GM10266 (cell line): ENCODE measurements around the gene BOLA1.

Experiments
- DNase-seq: peaks from one replicate; pipeline ENCODE4 v3.0.0; 2012; ENCODE audit errors: extremely low spot score
- TF ChIP-seq, protein P1 (sequence below): IDR thresholded peaks from 2 replicates; pipeline ENCODE4 v1.5.1; 2012; ENCODE audit warnings: mild to moderate bottlenecking, low read depth; ENCODE audit not compliant: control insufficient read depth, insufficient read depth; ENCODE audit errors: missing control alignments

Gene BOLA1

GRCh38 chr1:149914545-149914944 lies 15.2 kb downstream of the BOLA1 start:
- TF ChIP-seq, protein P1, sequence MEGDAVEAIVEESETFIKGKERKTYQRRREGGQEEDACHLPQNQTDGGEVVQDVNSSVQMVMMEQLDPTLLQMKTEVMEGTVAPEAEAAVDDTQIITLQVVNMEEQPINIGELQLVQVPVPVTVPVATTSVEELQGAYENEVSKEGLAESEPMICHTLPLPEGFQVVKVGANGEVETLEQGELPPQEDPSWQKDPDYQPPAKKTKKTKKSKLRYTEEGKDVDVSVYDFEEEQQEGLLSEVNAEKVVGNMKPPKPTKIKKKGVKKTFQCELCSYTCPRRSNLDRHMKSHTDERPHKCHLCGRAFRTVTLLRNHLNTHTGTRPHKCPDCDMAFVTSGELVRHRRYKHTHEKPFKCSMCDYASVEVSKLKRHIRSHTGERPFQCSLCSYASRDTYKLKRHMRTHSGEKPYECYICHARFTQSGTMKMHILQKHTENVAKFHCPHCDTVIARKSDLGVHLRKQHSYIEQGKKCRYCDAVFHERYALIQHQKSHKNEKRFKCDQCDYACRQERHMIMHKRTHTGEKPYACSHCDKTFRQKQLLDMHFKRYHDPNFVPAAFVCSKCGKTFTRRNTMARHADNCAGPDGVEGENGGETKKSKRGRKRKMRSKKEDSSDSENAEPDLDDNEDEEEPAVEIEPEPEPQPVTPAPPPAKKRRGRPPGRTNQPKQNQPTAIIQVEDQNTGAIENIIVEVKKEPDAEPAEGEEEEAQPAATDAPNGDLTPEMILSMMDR: no peak
- no peak for DNase-seq

DNA sequence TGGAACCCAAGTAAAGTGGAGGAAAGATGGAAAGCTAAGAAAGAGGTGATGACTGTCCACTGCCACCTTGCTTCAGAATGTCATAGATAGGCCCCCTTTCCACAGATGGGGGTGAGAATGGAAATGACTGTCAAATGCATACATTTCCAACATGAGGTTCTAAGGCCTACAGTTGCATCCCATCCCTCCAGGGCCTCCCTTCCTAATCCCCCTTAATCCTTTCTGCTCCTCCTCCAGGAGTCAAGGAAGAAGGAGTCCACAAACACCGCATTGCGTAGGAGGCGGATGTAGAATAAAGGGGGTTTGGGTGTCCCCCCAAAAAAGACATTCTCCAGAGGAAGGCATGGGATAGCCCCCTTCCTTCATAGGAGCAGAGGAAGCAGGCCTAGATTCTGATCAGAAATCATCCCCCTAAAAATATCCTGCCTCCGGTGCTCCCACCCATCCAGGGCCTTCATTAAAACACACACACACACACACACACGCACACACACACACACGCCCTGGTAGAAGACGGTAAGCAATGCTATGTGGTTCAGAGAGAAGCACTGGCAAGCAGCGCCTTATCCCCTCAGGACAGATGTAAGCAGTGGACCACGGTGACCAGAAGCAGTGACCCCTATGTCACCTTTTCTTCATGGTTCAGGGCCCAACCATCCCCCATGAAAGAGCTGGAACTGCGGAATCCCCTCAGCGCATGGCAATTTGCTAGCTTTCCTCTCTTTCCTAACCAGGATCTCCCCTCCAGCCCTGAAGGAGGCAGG lies 16.2 kb downstream of the BOLA1 start:
- DNase-seq: no peak
- TF ChIP-seq, protein P1: no peak

- no peak for DNase-seq
- TF ChIP-seq, protein P1: no peak
Observed at GRCh38 chr1:149916193-149916897, 17.0 kb downstream of the BOLA1 start.

DNA sequence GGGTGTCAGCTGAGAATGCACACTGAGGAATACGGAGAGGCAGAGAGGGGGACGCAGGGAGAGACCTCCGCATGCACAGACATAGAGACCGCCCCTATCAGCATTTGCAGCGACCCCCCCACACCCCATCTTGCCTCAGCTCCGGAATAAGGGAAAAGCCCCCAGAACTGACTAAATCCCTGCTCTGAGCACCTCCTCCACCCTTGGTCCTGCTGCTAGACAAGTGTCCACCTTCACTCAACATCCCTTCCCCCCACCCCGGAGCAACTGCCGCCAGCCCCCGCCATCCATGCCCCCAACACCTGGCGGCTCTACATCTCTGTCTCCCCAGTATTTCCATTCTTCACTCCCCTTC lies 17.5 kb downstream of the BOLA1 start:
- TF ChIP-seq, protein P1: no peak
- no peak for DNase-seq

DNA sequence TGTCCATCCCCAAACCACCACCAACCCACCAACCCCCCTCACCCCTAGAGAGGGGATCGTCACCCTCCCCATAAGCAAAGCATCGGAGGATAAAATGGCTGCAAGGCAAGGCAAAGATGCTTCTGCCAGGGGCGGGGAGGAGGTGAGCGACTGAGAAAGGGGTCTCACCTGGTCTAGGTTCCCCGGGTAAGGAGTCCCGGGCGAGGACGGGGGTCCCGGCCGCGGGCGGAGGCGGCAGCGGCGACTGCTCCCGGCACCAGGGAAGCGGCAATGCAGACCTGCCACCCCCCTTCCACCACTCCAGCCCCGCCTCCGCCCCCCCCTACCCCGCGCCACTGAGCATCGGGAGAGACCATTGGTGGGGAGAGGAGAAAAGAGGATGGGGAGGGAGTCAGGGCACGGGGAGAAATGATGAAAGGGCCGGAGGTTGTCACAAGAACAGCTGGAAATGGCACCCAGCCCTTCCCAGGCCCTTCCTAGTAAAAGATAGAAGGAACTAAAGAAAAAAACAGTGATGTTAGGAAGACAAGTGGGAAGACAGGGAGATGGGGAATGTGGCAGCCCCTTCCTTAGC lies 18.3 kb downstream of the BOLA1 start, which contains the start of gene SV2A:
TSS of gene SV2A (minus strand) at position 274 of the 574 bp plus-strand sequence. CDS start 4,004 bp downstream, outside the sequence.
- peak; percentile 58 for DNase-seq
- TF ChIP-seq, protein P1: no peak

- TF ChIP-seq, protein P1: no peak
- DNase-seq: no peak
Observed at GRCh38 chr1:149923626-149924025, 24.3 kb downstream of the BOLA1 start.
